Endothelial cell of umbilical vein (primary cell): Measurements from ENCODE around the gene CAPN12.

Experiments
- EZH2 ChIP-seq: IDR thresholded peaks from 2 replicates; pipeline ENCODE4 v1.6.1; 2012; ENCODE audit warnings: borderline replicate concordance, low read depth, mild to moderate bottlenecking, moderate library complexity, low read length, inconsistent platforms; ENCODE audit not compliant: severe bottlenecking
- JUN ChIP-seq: IDR thresholded peaks from 2 replicates; pipeline ENCODE4 v1.6.1; 2011; ENCODE audit warnings: borderline replicate concordance, low read depth; ENCODE audit not compliant: insufficient read length, insufficient read depth
- POLR2A ChIP-seq: IDR thresholded peaks from 2 replicates; pipeline ENCODE4 v1.6.1; 2012; ENCODE audit warnings: low read depth, mild to moderate bottlenecking, control low read depth, low read length
- POLR2AphosphoS5 ChIP-seq: IDR thresholded peaks from 2 replicates; pipeline ENCODE4 v1.6.1; 2012; ENCODE audit warnings: low read depth, mild to moderate bottlenecking, control low read depth, low read length, moderate library complexity; ENCODE audit not compliant: insufficient read depth
- TF ChIP-seq, protein P1 (sequence below), 2 donors: IDR thresholded peaks; 1 replicate in 1 of 2; 2 replicates in 1 of 2; pipeline ENCODE4 v1.5.1; 2011; ENCODE audit warnings: low read length in 2 of 2, mild to moderate bottlenecking in 2 of 2, moderate library complexity in 2 of 2, control low read depth in 1 of 2, inconsistent platforms in 1 of 2, low read depth in 1 of 2; ENCODE audit not compliant: insufficient read depth in 1 of 2; ENCODE audit errors: extremely low read depth in 1 of 2
- TF ChIP-seq, protein P2 (sequence below): IDR thresholded peaks from 2 replicates; pipeline ENCODE4 v1.6.1; 2011; ENCODE audit not compliant: insufficient read depth, insufficient read length

DNA sequence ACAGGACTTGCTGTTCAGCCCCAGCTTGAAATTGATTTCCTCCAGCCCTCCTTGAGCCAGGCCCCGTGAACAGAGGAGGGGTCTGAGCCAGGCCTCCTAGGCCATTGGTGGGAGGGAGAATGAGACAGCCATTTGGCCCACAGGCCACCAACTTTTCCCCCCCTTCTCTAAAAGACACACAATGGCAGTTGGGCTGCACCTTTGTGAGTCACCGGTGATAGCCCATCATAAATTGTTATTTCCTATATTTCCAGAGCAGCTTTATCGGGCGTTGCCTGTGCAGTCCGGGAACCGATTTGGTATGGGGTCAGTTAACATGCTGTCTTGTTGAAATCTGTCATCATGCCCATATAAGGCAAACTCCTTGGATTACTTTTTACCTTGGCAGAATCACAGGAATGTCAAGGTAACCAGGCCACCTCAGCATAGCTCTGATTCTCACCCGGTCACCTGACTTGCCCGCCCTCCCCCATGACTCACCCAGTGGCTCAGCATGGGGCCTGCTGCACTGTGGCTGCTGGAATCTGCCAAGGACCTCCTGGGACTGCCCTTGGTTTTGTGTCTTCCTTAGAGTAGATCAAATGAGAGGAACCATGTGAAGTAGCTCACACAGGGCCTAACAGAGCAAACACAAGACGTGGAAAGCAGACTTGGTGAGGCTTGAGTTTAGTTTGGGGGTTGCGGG, 60.7 kb downstream of the CAPN12 start:
- TF ChIP-seq, protein P1, sequence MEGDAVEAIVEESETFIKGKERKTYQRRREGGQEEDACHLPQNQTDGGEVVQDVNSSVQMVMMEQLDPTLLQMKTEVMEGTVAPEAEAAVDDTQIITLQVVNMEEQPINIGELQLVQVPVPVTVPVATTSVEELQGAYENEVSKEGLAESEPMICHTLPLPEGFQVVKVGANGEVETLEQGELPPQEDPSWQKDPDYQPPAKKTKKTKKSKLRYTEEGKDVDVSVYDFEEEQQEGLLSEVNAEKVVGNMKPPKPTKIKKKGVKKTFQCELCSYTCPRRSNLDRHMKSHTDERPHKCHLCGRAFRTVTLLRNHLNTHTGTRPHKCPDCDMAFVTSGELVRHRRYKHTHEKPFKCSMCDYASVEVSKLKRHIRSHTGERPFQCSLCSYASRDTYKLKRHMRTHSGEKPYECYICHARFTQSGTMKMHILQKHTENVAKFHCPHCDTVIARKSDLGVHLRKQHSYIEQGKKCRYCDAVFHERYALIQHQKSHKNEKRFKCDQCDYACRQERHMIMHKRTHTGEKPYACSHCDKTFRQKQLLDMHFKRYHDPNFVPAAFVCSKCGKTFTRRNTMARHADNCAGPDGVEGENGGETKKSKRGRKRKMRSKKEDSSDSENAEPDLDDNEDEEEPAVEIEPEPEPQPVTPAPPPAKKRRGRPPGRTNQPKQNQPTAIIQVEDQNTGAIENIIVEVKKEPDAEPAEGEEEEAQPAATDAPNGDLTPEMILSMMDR (IDR thresholded peaks at IDR 0.05; ENCODE audit: extremely low read depth in 1 of 2, insufficient read depth in 1 of 2, low read depth in 1 of 2, low read length in 2 of 2), result no peak
- TF ChIP-seq POLR2AphosphoS5, result peak; percentile 6
- TF ChIP-seq EZH2, result no peak
- no peak for TF ChIP-seq POLR2A
- TF ChIP-seq JUN, result no peak
- TF ChIP-seq, protein P2, sequence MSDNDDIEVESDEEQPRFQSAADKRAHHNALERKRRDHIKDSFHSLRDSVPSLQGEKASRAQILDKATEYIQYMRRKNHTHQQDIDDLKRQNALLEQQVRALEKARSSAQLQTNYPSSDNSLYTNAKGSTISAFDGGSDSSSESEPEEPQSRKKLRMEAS, result no peak
